Stimulated activated CD8-positive, alpha-beta memory T cell treated with anti-CD3 and anti-CD28 coated beads, Interleukin-7, amount 100 ng/mL, for 24 hours (primary cell): ENCODE results near the gene OR2A1.
"Not testable (repeated sequence)": the region's sequence is repeated elsewhere in the genome, so short reads cannot be mapped to it uniquely, and the experiment has no call there.

Experiments used
- DNase-seq: peaks from one replicate; pipeline ENCODE4 v3.0.0-alpha.2; 2020; ENCODE audit warnings: low read depth

The OR2A1 gene

DNA sequence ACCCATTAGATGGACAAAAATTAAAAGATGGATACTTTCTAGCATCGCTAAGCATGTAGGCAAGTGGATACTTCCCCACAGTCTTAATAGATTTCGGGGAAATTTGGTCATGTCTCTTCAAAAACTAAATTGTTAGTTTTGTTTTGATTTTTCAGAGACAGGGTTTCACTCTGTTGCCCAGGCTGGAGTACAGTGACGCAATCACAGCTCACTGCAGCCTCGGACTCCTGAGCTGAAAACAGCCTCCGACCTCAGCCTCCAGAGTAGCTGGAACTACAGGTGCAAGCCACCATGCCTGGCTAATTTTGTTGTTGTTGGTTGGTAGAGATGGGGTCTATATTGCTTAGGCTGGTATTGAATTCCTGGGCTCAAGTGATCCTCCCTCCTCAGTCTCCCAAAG lies 13.6 kb downstream of the OR2A1 start:
- DNase-seq = not testable (repeated sequence)

DNA sequence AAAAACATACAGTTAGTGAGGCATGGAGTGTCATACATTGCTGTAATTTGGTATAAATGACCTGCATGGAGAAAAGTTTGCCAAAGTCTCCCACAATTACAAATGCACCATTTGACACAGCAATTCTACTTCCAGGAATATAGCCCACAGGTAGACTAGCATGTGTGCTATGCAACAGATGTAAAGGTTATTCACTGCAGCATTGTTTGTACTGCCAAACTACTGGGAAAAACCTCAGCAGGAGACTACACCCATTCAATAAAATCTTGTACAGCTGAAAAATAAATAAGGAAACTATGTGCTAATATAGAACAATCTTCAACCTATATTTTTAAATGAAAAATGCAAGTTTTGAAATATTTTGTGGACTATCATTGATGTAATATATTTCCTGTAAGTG lies 17.8 kb downstream of the OR2A1 start:
- DNase-seq = not testable (repeated sequence)

DNA sequence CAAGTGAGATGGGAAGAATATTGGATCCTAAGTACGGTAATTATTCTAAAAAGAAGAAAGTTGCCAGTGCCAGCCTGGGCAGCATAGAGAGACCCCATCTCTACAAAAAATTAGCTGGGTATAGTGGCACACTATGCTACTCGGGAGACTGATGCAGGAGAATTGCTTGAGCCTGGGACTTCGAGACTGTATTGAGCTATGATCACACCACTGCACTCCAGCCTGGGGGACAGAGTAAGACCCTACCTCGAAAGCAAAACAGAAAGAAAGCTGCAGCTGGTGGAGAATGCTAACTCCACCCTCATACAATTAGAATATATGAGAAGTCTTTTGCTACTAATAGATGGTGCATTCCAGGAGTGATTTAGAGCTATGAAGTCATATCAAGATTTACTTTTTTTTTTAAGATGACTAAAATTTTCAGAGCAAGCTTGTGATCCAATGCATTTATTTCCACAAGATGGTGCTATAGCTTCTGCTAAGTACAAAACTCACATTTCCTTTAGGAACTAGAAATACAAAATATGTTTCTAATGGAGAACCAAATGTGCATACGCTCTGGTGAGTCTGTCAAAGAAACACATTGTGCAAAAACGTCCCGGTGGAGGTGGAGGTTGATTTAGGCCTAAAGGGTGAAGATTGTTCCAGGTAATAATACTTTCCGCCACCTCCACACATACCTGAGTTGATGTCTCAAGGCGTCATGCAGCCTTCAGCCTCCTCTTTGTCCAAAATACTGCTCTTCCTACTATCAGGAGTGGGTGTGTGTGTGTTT lies 19.2 kb downstream of the OR2A1 start:
- DNase-seq = not testable (repeated sequence)

DNA sequence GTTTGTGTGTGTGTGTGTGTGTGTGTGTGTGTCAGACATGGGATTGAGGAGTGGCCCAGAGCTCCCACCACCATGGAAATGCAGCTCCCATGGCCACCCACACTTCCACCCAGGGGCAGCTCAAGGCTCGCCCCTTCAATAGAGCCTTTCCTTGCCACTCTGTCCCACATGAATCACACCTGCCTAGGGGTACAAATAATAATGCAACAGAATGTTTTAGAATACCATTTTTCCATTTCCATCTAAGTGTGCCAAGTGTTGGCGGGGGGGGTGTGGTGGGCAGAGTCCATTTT lies 19.7 kb downstream of the OR2A1 start:
- DNase-seq = not testable (repeated sequence)

DNA sequence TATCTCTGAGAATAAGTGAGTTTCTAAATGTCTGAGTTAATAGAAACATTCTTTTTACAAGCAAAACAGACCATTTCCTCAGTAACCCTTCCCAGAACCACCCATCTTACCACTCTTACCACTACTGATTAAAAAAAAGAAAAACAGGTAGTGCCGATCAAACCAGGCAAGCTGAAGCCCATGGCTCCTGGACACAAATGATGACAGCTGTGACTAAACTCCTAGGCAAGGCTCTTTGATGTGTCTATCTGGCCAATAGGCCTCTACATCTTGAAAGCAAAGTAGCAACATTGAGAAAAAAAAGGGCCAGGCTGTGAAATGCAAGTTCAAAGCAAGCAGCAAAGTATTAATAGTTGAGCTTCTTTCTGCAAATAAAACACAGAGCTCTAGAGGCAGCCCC lies 36.4 kb downstream of the OR2A1 start:
- not testable (repeated sequence) for DNase-seq

DNA sequence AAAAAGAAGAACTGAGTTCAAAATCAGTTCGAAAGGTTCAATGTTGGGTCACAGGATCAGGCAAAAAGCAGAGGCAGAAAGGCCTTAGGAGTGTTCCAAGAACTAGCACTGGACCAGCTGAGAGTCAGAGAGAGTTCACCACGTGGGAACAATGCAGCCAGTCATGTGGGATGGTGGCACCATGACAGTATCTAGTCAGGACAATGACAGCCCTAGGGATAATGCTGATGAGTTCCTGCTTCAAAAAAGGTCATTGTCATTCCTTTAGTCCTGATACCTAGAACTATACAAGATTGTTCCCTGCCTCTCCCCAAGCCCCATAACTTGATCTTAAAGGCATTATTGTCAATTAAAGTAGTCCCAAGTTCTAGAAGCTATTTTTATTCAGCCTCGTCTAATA lies 39.4 kb downstream of the OR2A1 start:
- DNase-seq = not testable (repeated sequence)

DNA sequence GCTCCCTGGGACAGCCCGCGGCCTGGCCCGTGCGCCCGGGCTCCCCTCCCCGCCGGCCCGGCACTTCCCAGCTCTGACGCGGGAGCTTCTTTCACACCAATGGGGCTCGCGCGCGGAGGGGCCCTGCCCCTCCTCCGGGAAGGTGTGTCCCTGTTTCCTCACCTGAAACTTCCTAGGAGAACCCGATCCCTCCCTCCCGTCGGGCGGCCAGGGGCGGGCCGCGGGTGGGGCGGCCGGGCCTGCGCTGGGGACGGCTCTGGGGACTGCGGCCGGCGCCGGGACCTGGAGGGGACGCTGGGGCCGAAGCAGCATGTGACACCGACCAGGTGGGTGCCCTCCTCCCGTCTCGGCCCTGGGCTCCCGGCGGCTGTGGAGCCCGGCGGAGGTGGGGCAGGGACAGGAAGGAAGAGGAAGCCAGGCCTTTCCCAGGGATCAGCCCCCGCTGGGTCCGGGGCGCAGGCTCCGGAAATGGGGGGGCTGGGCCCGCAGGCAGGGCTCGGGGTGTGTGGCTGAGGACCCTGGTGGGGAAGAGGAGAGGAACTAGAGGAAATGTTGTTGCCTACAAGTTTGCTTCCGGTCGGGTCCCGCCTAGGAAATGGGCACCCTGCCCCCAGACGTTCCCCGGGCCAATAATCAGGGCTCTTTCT lies 43.1 kb downstream of the OR2A1 start, which contains the start of gene ARHGEF5:
Gene ARHGEF5, plus strand, starts transcription at position 227 of the 647 bp plus-strand sequence. CDS start 7,268 bp downstream, outside the sequence.
- DNase-seq = not testable (repeated sequence)

DNA sequence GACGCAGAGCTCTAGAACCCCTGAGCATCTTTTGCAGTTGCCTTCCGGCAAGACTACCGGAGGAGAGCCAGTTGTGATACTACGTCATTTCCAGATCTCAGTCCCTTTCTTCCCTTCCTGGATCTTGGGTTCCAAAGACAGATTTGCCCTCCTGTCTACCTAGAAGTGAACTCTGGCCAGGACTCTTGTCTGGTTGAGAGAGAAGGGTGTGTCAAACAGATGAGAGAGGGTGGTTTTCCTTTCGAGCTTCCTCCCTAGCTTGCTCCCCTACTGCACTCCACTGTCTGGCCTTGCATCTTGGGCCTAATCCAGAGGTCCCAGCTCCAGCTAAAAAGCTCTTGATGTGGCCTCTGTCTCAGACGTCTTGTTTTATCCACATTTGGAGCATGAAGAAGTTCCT lies 44.0 kb downstream of the OR2A1 start:
- DNase-seq = not testable (repeated sequence)

DNA sequence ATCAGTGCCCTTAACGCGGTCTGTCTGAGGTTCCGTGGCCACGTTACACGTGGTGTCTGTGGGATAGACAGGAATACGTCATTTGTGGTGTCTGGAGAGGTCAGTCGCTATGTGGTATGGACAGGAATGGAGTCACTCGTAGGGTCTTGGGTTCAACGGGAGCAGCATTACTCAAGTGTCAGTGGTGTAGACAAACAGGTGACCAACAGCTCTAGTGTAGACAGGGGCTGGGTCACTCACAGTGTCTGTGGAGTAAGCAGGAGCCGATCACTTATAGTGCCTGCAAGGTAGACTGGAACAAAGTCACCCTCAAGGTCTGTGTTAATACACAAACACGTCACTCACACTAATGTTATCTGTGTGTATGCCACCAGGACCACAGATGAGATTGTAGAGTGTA lies 44.6 kb downstream of the OR2A1 start:
- DNase-seq = not testable (repeated sequence)

DNA sequence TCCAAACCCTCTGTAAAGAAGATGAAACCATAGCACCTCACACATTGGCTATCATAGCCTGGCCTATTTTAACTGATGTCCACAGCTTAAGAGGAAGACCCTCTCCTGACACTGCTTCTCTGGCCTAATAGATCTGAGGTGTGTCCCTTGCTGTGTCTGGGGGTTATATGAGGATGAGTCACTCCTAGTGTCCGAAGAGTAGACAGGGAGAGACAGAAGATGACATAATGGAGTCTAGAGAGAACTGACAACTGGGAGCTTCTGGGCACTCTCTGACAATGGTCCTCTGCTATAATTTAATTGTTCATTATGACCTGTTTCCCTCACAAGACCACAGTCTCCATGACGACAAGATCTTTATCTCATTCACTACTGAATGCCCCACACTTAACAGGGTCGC lies 49.8 kb downstream of the OR2A1 start:
- DNase-seq = not testable (repeated sequence)

DNA sequence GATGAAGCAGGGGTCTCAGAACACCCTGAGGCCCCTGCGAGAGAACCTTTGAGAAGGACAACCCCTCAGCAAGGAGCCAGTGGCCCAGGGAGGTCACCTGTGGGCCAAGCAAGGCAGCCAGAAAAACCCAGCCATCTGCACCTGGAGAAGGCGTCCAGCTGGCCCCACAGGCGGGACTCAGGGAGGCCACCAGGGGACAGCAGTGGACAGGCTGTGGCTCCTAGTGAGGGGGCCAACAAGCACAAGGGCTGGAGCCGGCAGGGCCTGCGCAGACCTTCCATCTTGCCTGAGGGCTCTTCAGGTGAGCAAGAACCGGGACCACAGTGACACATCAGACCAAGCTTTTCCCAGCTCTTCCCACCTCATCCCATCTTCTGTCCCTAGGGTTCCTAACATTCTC lies 53.3 kb downstream of the OR2A1 start:
- DNase-seq = not testable (repeated sequence)

DNA sequence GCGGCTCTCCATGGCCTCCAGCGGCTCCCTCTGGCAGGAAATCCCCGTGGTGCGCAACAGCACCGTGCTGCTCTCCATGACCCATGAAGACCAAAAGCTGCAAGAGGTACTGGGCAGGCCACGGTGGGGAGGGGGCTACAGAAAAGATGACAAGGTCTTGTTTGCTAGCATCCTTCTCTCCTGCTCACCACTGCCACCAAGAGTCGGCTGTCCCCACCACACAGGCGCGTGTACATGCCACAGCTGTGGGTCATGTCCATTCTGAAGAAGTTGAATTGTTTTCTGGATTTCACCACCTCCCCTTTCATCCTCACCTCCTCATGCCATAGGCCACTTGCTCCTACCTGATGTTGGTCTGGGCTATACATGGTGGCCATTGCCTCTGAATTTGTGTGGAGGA lies 55.0 kb downstream of the OR2A1 start:
- DNase-seq = not testable (repeated sequence)

DNA sequence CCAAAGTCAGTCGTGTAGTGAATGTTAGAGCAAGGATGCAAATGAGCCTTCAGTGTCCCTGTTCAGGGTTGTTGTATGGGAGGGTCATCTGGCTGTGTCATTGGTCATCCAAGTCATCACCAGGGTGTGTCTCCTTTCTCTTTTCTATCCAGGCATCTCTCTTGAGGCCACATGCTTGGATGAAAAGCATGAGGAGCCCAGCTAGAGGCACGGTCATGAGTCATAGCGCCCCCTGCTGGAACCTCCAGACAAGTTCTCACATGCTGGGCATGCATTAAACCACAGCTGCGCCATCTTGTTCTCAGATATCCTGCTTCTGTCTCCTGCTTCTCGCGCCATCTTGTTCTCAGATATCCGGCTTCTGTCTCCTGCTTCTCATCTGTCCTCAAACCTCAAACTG lies 57.0 kb downstream of the OR2A1 start:
- DNase-seq = not testable (repeated sequence)
